Adrenal gland (tissue), 5 donors: ENCODE results near the gene ZNF337.
"Not testable (repeated sequence)": the region's sequence is repeated elsewhere in the genome, so short reads cannot be mapped to it uniquely, and the experiment has no call there.

Experiments used
- CTCF ChIP-seq, 6 experiments: fragments of 450-650 bp in 4 of 6; fragments of 200-600 bp in 2 of 6; sonication (generic) in 1 of 6; IDR thresholded peaks; 1 replicate in 5 of 6; 2 replicates in 1 of 6; pipeline versions ENCODE4 v1.5.1 to v1.8.0; 2016 to 2021; ENCODE audit warnings: antibody characterized with exemption in 6 of 6, mild to moderate bottlenecking in 2 of 6, moderate library complexity in 1 of 6
- POLR2A ChIP-seq, 2 donors: fragments of 450-650 bp; IDR thresholded peaks; one replicate each; pipeline ENCODE4 v1.6.1; 2017; ENCODE audit warnings: antibody characterized with exemption in 2 of 2, mild to moderate bottlenecking in 2 of 2, moderate library complexity in 1 of 2
- donor health status: DM: no; HTN: no; CAD: no.

- not testable (repeated sequence) for TF ChIP-seq CTCF, POLR2A (IDR thresholded peaks at IDR 0.05)
These were observed 22.5 kb upstream of the ZNF337 start for GRCh38 chr20:25718896-25719809.
